ENCODE results near the gene RPS21. TPM values are rescaled to one million over a fixed set of nuclear protein-coding genes. Genes with fewer than 3 reads are reported as not detected.

RPS21 gene
- total and polyA plus RNA-seq, 9 of the 15 experiments (the other 6 are each of a cell fraction or from before 2014, with no cell fraction given) = 1,380 to 5,647 (median 3,091) TPM

DNA sequence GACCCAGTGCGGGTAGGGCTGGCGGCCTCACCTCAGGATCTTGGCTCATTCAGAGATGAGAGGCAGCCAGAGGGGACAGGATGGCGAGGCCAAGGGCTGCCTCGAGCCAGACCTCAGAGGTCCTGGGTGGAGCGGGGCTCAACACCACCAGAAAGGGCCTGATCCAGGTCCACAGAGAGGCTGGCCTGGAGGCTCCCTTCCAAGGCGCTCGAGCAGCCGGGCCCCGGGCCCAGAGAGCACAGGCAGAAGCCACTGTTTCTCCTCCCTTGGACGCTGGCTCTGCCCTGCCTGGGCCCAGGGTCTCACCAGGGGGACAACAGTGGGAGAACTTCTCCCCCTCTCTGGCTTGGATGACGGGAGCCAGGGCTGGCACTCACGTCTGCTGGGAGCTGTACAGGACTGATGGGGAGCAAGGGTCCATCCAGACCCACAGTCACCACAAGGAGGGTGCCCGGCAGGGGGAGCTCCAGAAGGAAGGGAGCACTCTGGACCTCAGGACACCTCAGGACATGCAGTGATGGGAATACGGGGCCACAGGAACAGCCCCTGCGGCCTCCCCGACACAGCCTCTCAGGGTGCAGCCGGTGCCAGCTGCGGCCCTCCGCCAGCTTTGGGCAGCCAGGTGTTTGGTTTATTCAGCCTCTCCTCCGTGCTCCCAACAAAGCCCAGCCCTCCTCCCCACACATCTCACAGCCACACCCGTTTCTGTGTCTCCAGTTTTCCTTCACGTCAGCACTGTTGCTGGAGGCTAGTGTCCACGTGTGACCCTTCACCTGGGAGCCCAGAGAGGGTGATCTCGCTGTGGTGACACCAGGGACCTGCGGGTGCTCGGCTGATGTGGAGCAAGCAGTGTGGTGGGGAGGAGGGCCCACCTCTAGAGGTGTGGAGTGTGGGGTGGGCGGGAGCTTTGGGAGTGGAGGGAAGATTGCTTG is 8.7 kb downstream of the RPS21 start:
- in situ Hi-C loops (cut with MboI) = no loop called here
- peaks cover 5% of the 10 kb centered on the region for H3K9me1 ChIP-seq (ENCODE audit: control insufficient read depth, insufficient read depth, low read length)
- no peaks in the 10 kb centered on the region for H3K79me2 ChIP-seq (ENCODE audit: control insufficient read depth, insufficient read depth, low read length)
- no peak overlapping the region for H3K4me3 ChIP-seq
- ChIA-PET POLR2A (interaction anchor here (3.0 kb wide), 1 partner anchor 9 kb away, joined by 12 read pairs; the partner anchor contains the start of gene RPS21), CTCF (ENCODE audit: low intra/inter-chr PET ratio) (no interaction called here)
- no TSS peak for BruUV-seq (replicated peaks)
- H3K36me3 ChIP-seq (ENCODE audit: control insufficient read depth, insufficient read depth, low read length) = peaks cover 7% of the 10 kb centered on the region; the same call in 1 of the 3 replicates
- intact Hi-C loops (cut with micrococcal nuclease) = no loop called here
- no peak for TF ChIP-seq POLR2AphosphoS5 (IDR thresholded peaks at IDR 0.05; ENCODE audit: control insufficient read depth, insufficient read depth, low read depth, low read length)
- TF ChIP-seq KLF1 (tag; IDR thresholded peaks at IDR 0.05) = no peak
- TF ChIP-seq MCM2 (IDR thresholded peaks at IDR 0.05; ENCODE audit: low read depth) = peak; percentile 82; the same call in 1 of the 2 replicates
- TF ChIP-seq SETDB1 (IDR thresholded peaks at IDR 0.05; ENCODE audit: low read length) = no peak
- no peak for TF ChIP-seq FOXK1 (CRISPR knock-in tag; IDR thresholded peaks at IDR 0.05; ENCODE audit: borderline replicate concordance)
- TF ChIP-seq, protein P1, sequence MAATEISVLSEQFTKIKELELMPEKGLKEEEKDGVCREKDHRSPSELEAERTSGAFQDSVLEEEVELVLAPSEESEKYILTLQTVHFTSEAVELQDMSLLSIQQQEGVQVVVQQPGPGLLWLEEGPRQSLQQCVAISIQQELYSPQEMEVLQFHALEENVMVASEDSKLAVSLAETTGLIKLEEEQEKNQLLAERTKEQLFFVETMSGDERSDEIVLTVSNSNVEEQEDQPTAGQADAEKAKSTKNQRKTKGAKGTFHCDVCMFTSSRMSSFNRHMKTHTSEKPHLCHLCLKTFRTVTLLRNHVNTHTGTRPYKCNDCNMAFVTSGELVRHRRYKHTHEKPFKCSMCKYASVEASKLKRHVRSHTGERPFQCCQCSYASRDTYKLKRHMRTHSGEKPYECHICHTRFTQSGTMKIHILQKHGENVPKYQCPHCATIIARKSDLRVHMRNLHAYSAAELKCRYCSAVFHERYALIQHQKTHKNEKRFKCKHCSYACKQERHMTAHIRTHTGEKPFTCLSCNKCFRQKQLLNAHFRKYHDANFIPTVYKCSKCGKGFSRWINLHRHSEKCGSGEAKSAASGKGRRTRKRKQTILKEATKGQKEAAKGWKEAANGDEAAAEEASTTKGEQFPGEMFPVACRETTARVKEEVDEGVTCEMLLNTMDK (IDR thresholded peaks at IDR 0.05; ENCODE audit: borderline replicate concordance, insufficient read depth, low read depth, low read length, poor library complexity, severe bottlenecking) = peak; percentile 42
- peak; percentile 98 for TF ChIP-seq ZNF263 (CRISPR knock-in tag; IDR thresholded peaks at IDR 0.05; ENCODE audit: borderline replicate concordance)
- peak in 1 of 2 experiments; percentile 27; a peak in 1 of 4 replicates for TF ChIP-seq NONO (IDR thresholded peaks at IDR 0.05; ENCODE audit: low read depth in 2 of 2, low read length in 1 of 2)
- peak; percentile 24; the same call in 1 of the 2 replicates for TF ChIP-seq MAX (CRISPR knock-in tag; IDR thresholded peaks at IDR 0.05)
- TF ChIP-seq CTCF (IDR thresholded peaks at IDR 0.05 in 2 of 3, conservative IDR thresholded peaks at IDR 0.05 in 1 of 3; ENCODE audit: insufficient read depth in 2 of 3, low read depth in 1 of 3, low read length in 3 of 3) = peak; percentile 39 to 53 (median 46)
- TF ChIP-seq PKNOX1 (IDR thresholded peaks at IDR 0.05) = peak; percentile 31; the same call in 1 of the 2 replicates
- H4K20me1 ChIP-seq (replicated peaks; ENCODE audit: control insufficient read depth, insufficient read depth, low read length) = no peaks in the 10 kb centered on the region
- no peaks in the 10 kb centered on the region for H3K9me3 ChIP-seq (replicated peaks; ENCODE audit: control insufficient read depth, insufficient read depth, low read depth, low read length)
- H3K9ac ChIP-seq (ENCODE audit: insufficient read depth in 1 of 2, low read depth in 2 of 2, low read length in 2 of 2) = peak overlapping the region in 1 of 2 experiments; percentile 48; a peak in 1 of 4 replicates
- 58% methylated on average over 26 of the region's 27 CpGs for WGBS (ENCODE audit: insufficient coverage, low coverage, missing lambda C conversion rate)
- H3K27me3 ChIP-seq (ENCODE audit: control insufficient read depth in 2 of 2, insufficient read depth in 2 of 2, low read length in 2 of 2) = no peaks in the 10 kb centered on the region
- DNase-seq (ENCODE audit: extremely low read depth in 1 of 4, low spot score in 3 of 4) (no peak), ATAC-seq (peak; percentile 72), FAIRE-seq (peak; percentile 42)
- no peak overlapping the region for H3K4me2 ChIP-seq (ENCODE audit: insufficient read depth, low read length)
- no peak overlapping the region for H3K27ac ChIP-seq (ENCODE audit: extremely low read depth, low read depth, low read length)
- H2AFZ ChIP-seq (ENCODE audit: low read depth, low read length) = no peak overlapping the region
- H3K4me1 ChIP-seq (replicated peaks in 1 of 2; ENCODE audit: control insufficient read depth in 2 of 2, insufficient read depth in 2 of 2, low read length in 2 of 2) = peaks cover 0 to 54% of the 10 kb centered on the region in 2 experiments; a peak in 1 of 5 replicates
